GM18858 (cell line): ENCODE data around the gene TP53.
"Not testable (repeated sequence)": the region's sequence is repeated elsewhere in the genome, so short reads cannot be mapped to it uniquely, and the experiment has no call there.

ENCODE experiments used
- ATAC-seq: cut with Tn5 transposase; IDR thresholded peaks from one replicate; pipeline ENCODE4 v1.9.1; 2021; ENCODE audit not compliant: unreplicated experiment

The TP53 gene

DNA sequence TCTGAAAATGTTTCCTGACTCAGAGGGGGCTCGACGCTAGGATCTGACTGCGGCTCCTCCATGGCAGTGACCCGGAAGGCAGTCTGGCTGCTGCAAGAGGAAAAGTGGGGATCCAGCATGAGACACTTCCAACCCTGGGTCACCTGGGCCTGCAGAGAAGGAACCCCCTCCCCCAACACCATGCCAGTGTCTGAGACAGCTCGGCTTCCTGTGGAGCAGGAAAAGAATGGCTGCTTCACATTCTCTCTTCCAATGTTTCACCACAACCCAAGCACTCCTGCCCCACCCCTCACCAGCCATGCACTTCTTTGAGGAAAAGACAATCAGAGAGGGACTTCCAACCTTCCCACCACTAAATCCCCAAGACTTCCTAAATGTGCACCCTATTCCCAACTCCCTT, 10.8 kb downstream of the TP53 start:
- ATAC-seq = no peak

- ATAC-seq = no peak
Measured at GRCh38 chr17:7674934-7675333, 12.4 kb downstream of the TP53 start.

- no peak for ATAC-seq
Measured at GRCh38 chr17:7673239-7673638, 14.1 kb downstream of the TP53 start.

- ATAC-seq = no peak
Measured at GRCh38 chr17:7668482-7668881, 18.8 kb downstream of the TP53 start.

DNA sequence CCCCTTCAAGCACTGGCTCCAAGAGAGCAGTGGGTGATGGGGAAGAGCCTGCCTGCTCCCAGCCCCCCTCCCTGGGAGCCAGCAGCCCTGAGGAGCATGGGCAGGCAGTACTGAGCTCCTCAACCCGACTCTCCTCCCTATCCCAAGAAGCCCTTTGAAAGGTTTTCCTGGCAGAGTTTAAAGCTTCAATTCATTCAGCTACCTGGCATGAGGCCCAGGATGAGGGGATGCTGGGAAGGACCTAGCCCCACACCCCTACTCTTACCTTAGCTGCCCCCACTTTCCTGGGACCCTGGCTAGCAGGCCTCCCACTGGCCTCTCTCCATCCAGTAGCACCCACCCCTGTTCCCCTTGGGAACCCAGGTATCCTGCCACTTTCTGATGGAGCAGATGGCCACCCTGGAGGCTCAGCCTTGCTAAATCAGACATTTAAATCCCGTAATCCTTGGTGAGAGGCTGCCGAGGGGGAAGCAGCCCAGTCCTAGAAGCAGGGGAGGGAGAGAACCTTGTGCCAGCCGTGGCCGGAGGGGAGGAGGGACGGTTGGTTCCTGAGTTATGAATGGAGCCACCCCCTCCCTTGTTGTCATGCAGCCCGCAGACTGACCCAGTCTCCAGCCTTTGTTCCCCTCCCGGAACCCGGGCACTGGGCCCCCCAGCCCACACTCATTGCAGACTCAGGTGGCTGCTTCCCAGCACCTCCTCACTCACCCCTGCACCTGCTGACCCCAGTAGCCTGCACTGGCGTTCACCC, 19.5 kb downstream of the TP53 start:
- ATAC-seq = no peak

GRCh38 chr17:7656958-7657609, 30.2 kb downstream of the TP53 start:
- no peak for ATAC-seq

DNA sequence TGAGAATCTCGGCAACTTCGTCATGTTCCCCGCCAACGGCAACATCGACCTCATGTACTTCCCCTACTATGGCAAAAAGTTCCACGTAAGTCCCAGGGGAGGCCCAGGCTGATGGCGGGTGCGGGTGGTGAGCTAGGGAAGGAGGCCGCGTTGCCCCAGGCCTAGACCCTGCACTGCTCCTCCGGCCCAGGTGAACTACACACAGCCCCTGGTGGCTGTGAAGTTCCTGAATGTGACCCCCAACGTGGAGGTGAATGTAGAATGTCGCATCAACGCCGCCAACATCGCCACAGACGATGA, 31.8 kb downstream of the TP53 start:
- ATAC-seq = no peak

GRCh38 chr17:7654832-7655540, 32.3 kb downstream of the TP53 start:
- ATAC-seq = no peak

DNA sequence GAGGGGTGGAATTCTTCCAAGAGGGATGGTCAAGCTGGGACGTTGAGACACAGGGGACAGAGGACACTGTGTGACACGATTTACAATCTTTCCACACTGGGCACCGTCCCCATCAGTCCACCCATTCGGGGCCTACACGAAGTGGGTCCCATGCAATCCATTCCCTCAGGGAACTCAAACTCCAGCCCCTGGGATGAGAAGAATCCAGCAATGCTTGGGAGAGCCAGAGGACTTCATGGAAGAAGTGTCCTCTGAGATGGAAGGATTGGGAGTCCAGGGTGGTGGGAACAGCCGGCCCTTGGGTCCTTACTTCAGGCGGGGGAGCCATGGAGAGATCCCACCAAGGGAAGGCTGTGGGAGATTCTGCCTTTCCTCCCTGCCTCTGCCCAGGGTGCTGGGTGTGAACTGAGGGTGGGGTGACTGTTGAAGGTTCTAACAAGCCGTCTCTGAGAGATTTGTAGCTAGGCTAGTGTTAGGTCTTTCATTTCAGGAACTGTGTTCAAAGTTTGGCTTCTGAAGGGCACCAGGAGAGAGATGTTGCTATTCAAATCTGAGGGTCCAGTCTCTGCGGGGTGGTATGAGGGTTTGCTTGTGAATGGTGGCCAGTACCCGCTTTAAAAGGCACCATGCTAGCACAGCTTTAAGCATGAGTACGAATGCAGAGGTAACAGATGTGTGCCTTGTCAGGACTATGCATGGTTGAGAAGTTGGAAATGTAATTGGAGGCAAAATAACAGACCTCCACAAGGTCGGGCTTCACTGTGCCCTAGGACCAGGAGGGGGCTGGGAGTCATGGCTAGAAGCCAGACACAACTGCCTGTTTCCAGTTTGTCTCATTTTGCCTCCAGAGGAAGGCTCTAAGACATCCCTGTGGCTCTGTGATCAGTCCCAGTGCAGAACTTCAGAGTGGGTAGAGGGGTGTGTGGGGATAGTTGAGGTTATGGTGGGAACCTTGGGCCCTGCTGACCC, 34.6 kb downstream of the TP53 start:
- no peak for ATAC-seq

DNA sequence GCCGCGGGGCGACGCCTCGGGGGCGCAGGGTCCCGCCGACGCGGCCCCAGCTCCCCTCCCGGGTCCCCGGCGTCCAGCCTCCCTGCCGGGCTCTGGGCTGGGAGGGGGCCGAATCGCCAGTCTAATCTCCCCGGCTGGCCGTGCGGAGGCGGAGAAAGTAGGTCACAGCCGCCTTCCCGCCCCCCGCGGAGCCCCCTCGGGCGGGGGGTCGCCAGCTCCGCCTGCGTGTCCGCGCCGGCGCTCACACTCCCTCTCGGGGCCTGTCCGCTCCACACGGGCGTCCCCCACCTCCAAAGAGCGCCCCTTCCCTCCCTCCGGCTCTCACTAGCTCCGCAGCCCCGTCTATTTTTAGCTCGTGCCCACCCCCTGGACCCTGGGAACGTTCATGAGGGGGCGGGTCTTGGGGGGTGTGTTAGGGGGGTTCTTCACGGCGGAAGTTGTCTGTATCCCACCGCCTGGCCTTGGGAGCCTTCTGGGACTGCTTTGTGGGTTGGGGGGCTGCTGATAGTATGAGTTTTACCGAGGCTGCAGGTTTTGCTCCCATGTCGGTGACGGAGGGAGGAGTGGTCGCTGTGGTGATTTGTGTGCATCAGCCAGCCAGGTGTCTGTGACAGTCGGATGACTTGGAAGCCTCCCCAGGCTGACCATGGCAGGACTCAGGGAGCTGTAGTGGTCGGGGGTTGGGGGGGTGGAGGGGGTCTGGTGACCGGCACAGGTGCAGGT, 35.5 kb downstream of the TP53 start:
- no peak for ATAC-seq

- no peak for ATAC-seq
Measured at GRCh38 chr17:7651097-7651664, 36.1 kb downstream of the TP53 start.

- ATAC-seq = no peak
Measured at GRCh38 chr17:7650509-7651096, 36.7 kb downstream of the TP53 start, which contains the start of gene ATP1B2. ATP1B2 (plus strand) TSS chr17:7650926; CDS start chr17:7651519, 593 bp downstream.

- ATAC-seq = no peak
Measured at GRCh38 chr17:7647018-7647417, 40.3 kb downstream of the TP53 start.

- ATAC-seq = no peak
Measured at GRCh38 chr17:7646457-7646856, 40.8 kb downstream of the TP53 start.

- no peak for ATAC-seq
Measured at GRCh38 chr17:7644775-7645174, 42.5 kb downstream of the TP53 start.

GRCh38 chr17:7641635-7642034, 45.7 kb downstream of the TP53 start:
- ATAC-seq = not testable (repeated sequence)

DNA sequence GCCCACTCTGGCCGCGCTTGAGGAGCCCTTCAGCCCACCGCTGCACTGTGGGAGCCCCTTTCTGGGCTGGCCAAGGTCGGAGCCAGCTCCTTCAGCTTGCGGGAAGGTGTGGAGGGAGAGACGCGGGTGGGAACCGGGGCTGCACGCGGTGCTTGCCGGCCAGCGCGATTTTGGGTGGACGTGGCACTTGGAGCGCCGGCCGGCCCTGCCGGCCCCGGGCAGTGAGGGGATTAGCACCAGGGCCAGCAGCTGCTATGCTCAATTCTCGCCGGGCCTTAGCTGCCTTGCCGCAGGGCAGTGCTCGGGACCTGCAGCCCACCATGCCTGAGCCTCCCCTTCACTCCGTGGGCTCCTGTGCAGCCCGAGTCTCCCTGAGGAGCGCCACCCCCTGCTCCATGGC, 46.5 kb downstream of the TP53 start:
- no peak for ATAC-seq

GRCh38 chr17:7636163-7636562, 51.1 kb downstream of the TP53 start:
- ATAC-seq = no peak

DNA sequence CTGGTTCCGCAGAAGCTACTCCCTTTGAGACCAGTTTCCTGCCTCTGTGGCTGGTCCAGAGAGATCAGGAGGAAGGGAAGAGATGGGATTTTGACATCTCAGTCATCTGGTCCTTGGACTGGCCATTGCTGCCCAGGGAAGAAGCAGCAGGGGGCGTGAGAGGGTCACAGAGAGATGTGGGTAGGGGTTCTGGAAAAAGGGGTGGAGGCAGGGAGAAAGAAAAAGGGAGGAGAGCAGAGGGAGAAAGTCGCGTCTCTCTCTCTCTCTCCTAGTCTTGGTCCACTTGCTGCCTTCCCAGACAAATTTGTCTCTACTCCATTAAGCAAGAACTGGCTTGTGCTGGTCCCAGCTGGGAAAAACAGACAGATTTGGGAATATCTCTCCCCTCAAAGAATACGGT, 52.9 kb downstream of the TP53 start:
- ATAC-seq = no peak

GRCh38 chr17:7633093-7633492, 54.2 kb downstream of the TP53 start:
- ATAC-seq = no peak
